Measurements from ENCODE around the gene KRT86.

The KRT86 gene

GRCh38 chr12:52291267-52291935, 17.0 kb downstream of the KRT86 start, which contains the start of gene KRT81:
Gene KRT81, minus strand, starts transcription at chr12:52291534. Its CDS starts 69 bp downstream, at chr12:52291465.
- H3K4me3 ChIP-seq (ENCODE audit: low read depth, low read length), result no peak within 1 kb of the TSS
- DNase-seq (ENCODE audit: low read depth), result no peak
- no peak for TF ChIP-seq CTCF (conservative IDR thresholded peaks at IDR 0.05; ENCODE audit: low read depth, low read length)

GRCh38 chr12:52293926-52294325, 19.5 kb downstream of the KRT86 start:
- no peak for TF ChIP-seq CTCF (conservative IDR thresholded peaks at IDR 0.05; ENCODE audit: low read depth, low read length)
- no peak for DNase-seq (ENCODE audit: low read depth)

GRCh38 chr12:52294803-52295202, 20.4 kb downstream of the KRT86 start:
- DNase-seq (ENCODE audit: low read depth), result no peak
- H3K4me3 ChIP-seq (ENCODE audit: low read depth, low read length), result no peak overlapping the region
- no peak for TF ChIP-seq CTCF (conservative IDR thresholded peaks at IDR 0.05; ENCODE audit: low read depth, low read length)

More at GRCh38 chr12:52293926-52294325, 19.5 kb downstream of the KRT86 start:
- no peak overlapping the region for H3K4me3 ChIP-seq (ENCODE audit: low read depth, low read length)

GRCh38 chr12:52295663-52296062, 21.2 kb downstream of the KRT86 start:
- TF ChIP-seq CTCF (conservative IDR thresholded peaks at IDR 0.05; ENCODE audit: low read depth, low read length), result no peak

GRCh38 chr12:52296572-52297215, 22.2 kb downstream of the KRT86 start:
- H3K4me3 ChIP-seq (ENCODE audit: low read depth, low read length), result no peak overlapping the region
- no peak for TF ChIP-seq CTCF (conservative IDR thresholded peaks at IDR 0.05; ENCODE audit: low read depth, low read length)
- DNase-seq (ENCODE audit: low read depth), result no peak

More at GRCh38 chr12:52295663-52296062, 21.2 kb downstream of the KRT86 start:
- DNase-seq (ENCODE audit: low read depth), result no peak
- H3K4me3 ChIP-seq (ENCODE audit: low read depth, low read length), result no peak overlapping the region

GRCh38 chr12:52298677-52299190, 24.3 kb downstream of the KRT86 start:
- no peak for DNase-seq (ENCODE audit: low read depth)
- H3K4me3 ChIP-seq (ENCODE audit: low read depth, low read length), result no peak overlapping the region
- TF ChIP-seq CTCF (conservative IDR thresholded peaks at IDR 0.05; ENCODE audit: low read depth, low read length), result no peak

All from choroid plexus epithelial cell (primary cell).